OCI-LY7 (cell line): ENCODE data around the gene EP400.

ENCODE experiments used
- CTCF ChIP-seq: fragments of 200-600 bp; sonication (generic); conservative IDR thresholded peaks from 2 replicates; pipeline ENCODE4 v1.5.1; 2014; ENCODE audit warnings: mild to moderate bottlenecking, antibody characterized with exemption, low read length, moderate library complexity, mixed read lengths
- EZH2phosphoT487 ChIP-seq: fragments of 200-600 bp; sonication (generic); IDR thresholded peaks from 2 replicates; pipeline ENCODE4 v1.6.1; 2018; ENCODE audit warnings: low read depth, borderline replicate concordance, mild to moderate bottlenecking, mixed run types, antibody characterized with exemption, low read length, moderate library complexity, mixed read lengths

- TF ChIP-seq CTCF (no peak), EZH2phosphoT487 (no peak)
Observed at GRCh38 chr12:132089407-132089910, 139.7 kb downstream of the EP400 start.
